Transverse colon (tissue), 4 donors: ENCODE data around the gene HSD11B1L.

Source experiments
- CTCF ChIP-seq, 5 experiments: fragments of 200-600 bp in 3 of 5; fragments of 450-650 bp in 2 of 5; sonication (generic) in 3 of 5; IDR thresholded peaks; 1 replicate in 2 of 5; 2 replicates in 3 of 5; pipeline ENCODE4 v1.5.1; 2016 to 2017; ENCODE audit warnings: antibody characterized with exemption in 5 of 5, inconsistent platforms in 3 of 5, mild to moderate bottlenecking in 2 of 5, moderate library complexity in 1 of 5
- EP300 ChIP-seq: sonication (generic); formaldehyde crosslinking; IDR thresholded peaks from one replicate; pipeline ENCODE4 v1.6.1; 2017; ENCODE audit warnings: antibody characterized with exemption, low read depth
- POLR2A ChIP-seq: fragments of 450-650 bp; IDR thresholded peaks from one replicate; pipeline ENCODE4 v1.6.1; 2016; ENCODE audit warnings: antibody characterized with exemption, mild to moderate bottlenecking, moderate library complexity
- POLR2AphosphoS5 ChIP-seq, 3 donors: sonication (generic); formaldehyde crosslinking; IDR thresholded peaks; one replicate each; pipeline ENCODE4 v1.6.1; 2016; ENCODE audit warnings: antibody characterized with exemption in 3 of 3

- TF ChIP-seq CTCF (IDR thresholded peaks at IDR 0.05) (no peak), POLR2A (no peak), POLR2AphosphoS5 (IDR thresholded peaks at IDR 0.05) (no peak), EP300 (no peak)
Measured at GRCh38 chr19:5695649-5696195, 14.9 kb downstream of the HSD11B1L start.
